Left renal pelvis (tissue), 4 donors: ENCODE data around the gene E2F1. TPM values are rescaled to one million over a fixed set of nuclear protein-coding genes. Genes with fewer than 3 reads are reported as not detected.

Experiments used
- DNase-seq, 4 donors: peaks; one replicate each; pipeline ENCODE4 v3.0.0-alpha.2; 2013; ENCODE audit warnings: low read depth in 4 of 4, low spot score in 3 of 4
- polyA plus RNA-seq, 4 donors: library from polyadenylated mRNA; unstranded; fragments of 120-200 nt; gene quantifications; one replicate each; pipeline ENCODE4 v1.2.1, GENCODE V29; 2013; ENCODE audit not compliant: insufficient read length in 4 of 4

Gene E2F1
- polyA plus RNA-seq, 4 donors: 9.8 to 14.2 (median 11.7) TPM

- DNase-seq: no peak
These were observed 2.8 kb upstream of the E2F1 start for GRCh38 chr20:33688938-33689424.

DNA sequence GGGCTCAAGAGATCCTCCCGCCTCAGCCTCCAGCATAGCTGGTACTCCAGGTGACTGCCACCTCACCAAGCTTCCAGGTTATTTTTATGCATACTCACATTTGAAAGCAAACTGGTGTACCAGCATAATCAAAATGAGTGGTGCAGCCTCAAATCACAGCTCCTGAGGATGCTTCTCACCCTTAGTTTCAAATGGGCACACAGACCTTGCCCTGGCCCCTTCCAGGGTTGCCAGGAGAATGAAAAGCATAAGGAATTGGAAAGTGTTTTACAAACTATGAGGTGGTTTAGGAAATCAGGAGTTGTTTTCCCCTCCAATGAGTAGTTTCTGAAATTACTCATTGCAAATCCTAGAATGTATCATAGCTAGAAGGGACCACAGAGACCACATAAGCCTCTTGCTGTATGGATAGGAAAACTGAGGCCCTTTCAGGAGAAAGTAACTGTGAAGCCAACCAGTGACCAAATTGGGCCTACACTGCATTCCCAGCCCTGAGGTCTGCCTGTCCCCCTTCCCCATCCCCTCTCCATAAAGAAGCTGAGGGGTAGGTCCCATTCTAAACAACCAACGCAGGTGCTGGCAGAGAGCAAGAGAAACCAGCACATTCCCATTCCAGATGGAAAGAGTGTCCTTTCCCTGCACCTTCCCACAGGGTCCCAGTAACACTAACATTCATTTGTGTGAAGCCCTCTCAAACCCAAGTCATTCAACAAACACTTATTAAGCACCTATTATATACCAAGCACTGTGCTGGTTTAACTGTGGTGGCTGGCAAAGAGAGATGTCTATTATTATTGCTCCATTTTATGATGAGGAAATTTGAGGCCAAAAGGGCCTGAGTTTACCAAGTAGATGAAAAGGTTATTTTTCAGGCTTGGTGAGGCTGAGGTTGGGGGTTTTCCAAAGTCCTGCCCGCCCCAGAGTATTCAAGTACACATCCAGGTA, 2.1 kb upstream of the E2F1 start:
- no peak for DNase-seq

DNA sequence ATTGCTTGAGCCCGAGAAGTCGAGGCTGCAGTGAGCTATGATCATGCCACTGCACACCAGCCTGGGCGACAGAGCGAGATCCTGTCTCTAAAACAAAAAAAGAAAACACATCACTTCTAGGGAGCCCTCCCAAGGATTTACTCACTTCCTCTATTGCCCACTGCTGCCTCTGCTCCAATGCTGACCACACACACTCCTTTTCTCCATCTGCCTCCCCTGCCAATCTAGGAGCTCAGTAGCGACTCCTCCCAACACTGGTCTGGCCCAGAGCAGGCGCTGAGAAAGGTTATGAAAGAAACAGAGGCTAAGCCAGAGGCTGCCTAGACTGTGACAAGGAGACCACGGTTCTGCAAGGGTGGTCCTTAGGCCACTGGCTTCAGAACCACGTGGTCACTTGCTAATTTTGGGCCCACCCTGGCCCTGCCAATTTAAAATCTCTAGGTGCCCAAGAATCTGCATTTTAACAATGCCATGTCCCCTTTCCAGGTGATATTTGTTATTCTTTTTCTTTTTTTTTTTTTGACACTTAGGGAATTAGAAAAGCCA, 1.3 kb upstream of the E2F1 start:
- no peak for DNase-seq

GRCh38 chr20:33686984-33687366, 790 bp upstream of the E2F1 start:
- no peak for DNase-seq

DNA sequence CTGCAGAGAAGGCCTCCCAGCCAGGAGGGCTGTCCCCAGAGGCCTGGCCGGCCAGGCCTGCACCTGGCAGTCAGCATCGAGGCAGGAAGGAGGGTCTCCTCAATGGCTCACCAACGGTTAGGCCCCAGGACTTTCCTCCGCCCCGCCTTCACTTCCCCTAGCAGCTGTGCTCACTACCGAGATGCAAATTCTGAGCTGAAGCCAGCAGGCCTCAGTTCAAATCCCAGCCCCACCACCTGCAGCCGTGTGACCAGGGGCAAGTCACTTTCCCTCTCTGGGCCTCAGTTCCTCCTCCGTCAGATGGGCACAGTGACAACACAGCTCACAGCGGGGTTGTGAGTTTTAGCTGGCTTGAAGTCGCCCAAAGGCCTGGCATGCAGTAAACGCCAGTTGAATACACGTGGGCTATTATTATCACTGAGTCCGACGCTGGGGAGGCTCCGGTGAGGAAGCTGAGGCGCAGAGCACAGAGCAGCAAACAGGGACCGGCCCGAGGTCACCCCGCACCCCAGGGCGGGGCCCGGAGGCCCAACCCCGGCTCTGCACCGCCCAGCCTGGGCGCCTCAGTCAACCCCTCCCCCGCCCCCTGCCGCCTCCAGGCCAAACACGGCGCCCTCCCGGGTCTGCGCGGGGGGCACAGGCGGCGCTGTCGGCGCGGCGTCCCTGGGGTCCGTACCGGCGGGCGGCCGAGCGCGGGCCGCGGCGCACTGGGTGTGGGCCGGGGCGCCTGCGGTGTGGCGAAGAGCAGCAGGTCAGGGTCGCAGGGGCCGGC, 671 bp downstream of the E2F1 start:
- no peak for DNase-seq

- DNase-seq: no peak
These were observed 1.5 kb downstream of the E2F1 start for GRCh38 chr20:33684533-33685327.

DNA sequence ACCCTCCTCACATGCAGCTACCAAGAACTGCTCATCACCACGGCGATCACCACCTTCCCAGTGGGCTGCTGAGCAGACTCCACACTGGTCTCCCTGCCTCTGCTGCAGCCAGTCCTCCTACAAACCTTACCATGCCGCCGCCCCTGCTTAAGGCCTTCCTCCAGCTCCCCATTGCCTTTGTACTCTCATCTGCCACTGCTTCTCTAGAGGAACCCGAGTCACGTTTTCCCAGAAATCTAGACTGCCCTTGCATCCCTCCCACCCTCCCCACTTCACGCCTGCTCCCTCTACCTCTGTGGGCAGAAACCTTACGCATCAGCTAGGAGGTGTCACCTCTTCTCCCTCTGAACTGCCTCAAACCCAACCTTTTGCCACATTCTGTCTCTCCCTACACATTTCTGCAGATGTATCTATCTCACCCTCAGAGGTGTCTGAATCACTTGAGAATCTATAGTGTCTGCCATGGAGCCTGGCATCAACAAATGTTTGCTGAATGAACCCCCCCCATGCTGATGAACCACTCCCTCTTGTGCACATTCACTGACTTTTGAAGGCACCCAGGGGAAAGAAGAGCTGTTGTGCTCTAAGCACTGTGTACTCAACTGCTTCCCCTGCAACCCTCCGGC, 4.3 kb downstream of the E2F1 start:
- no peak for DNase-seq

GRCh38 chr20:33681288-33681687, 4.9 kb downstream of the E2F1 start:
- no peak for DNase-seq

GRCh38 chr20:33680686-33681085, 5.5 kb downstream of the E2F1 start:
- no peak for DNase-seq

- DNase-seq: no peak
These were observed 6.3 kb downstream of the E2F1 start for GRCh38 chr20:33679758-33680485.

GRCh38 chr20:33677991-33678702, 8.0 kb downstream of the E2F1 start:
- no peak for DNase-seq

GRCh38 chr20:33676652-33677645, 9.2 kb downstream of the E2F1 start:
- no peak for DNase-seq

DNA sequence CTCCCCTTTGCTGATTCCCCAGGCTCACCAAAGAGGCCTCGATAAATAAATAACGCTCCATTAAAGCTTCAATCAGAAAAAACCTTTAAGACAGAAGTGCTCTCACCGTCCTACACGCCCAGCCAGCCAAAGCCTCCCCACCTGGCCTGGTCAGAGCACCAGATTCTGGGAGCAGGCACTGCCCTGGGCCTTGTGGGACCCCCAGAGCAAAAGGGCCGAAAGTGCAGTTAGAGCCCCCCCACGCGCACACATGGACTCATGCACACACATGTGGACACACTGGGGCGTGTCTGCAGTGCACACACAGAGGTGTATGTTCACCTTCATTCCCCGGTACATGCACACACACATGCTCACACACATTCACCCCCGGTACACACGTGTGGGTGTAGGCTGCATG, 10.1 kb downstream of the E2F1 start:
- DNase-seq: no peak

DNA sequence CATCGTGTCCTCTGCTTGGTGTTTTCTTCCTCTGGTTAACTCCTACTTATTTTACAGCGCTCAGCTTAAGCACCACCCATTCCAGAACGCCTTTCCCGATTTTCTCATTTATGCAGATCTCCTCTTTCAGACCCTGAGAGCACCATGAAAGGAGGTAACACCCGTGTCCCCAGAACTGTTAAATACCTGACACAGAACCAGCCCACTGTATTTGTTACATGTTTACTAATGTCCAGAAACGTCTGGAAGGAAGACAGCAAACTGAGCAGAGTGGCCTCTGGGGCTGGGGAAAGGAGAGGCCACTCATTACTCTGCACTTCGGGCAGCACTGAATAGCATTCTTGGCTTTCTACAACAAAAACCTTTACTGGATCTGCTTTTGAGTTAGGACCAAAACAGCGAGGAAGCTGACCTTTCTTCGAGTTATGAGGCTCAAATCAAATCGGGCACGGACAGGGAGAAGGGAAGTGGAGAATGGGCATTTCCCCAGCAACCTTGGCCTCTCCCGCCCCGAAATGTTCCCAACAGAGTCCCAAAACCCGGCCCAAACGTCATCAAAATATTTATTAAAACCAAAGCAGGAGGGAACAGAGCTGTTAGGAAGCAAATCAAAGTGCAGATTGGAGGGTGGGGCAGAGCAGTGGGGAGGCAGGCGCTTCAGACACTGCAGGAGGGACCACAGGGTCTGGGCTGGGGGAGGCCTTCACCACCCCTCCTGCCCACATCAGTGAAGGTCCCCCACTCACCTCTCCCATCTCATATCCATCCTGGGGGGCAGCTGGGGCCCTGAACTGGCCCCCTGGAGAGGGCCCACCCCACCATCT, 10.8 kb downstream of the E2F1 start:
- no peak for DNase-seq

GRCh38 chr20:33674294-33675135, 11.7 kb downstream of the E2F1 start, which contains the start of gene NECAB3:
NECAB3 (minus strand) TSS chr20:33674428; CDS start chr20:33674352, 76 bp downstream.
- no peak for DNase-seq
